ENCODE data around the gene MYO5A. TPM values are rescaled to one million over a fixed set of nuclear protein-coding genes. Genes with fewer than 3 reads are reported as not detected.

The MYO5A gene
- total RNA-seq, 1 donor, result 54.3 TPM

GRCh38 chr15:52338058-52338457 lies 190.6 kb downstream of the MYO5A start:
- H3K4me1 ChIP-seq (ENCODE audit: insufficient read depth, low read length), result peaks cover 19% of the 10 kb centered on the region
- TF ChIP-seq, protein P1, sequence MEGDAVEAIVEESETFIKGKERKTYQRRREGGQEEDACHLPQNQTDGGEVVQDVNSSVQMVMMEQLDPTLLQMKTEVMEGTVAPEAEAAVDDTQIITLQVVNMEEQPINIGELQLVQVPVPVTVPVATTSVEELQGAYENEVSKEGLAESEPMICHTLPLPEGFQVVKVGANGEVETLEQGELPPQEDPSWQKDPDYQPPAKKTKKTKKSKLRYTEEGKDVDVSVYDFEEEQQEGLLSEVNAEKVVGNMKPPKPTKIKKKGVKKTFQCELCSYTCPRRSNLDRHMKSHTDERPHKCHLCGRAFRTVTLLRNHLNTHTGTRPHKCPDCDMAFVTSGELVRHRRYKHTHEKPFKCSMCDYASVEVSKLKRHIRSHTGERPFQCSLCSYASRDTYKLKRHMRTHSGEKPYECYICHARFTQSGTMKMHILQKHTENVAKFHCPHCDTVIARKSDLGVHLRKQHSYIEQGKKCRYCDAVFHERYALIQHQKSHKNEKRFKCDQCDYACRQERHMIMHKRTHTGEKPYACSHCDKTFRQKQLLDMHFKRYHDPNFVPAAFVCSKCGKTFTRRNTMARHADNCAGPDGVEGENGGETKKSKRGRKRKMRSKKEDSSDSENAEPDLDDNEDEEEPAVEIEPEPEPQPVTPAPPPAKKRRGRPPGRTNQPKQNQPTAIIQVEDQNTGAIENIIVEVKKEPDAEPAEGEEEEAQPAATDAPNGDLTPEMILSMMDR (IDR thresholded peaks at IDR 0.05; ENCODE audit: extremely low read depth, low read depth, low read length), result no peak
- no peaks in the 10 kb centered on the region for H4K20me1 ChIP-seq (ENCODE audit: insufficient read depth, low read length)
- peaks cover 3% of the 10 kb centered on the region for H3K36me3 ChIP-seq (ENCODE audit: insufficient read depth, low read length)
- no peak overlapping the region for H3K27ac ChIP-seq (ENCODE audit: low read depth, low read length)
- H2AFZ ChIP-seq (ENCODE audit: low read length), result no peak overlapping the region
- H3K79me2 ChIP-seq (ENCODE audit: insufficient read depth, low read length), result no peaks in the 10 kb centered on the region
- H3K4me3 ChIP-seq (ENCODE audit: insufficient read depth, low read length), result no peak overlapping the region
- no peaks in the 10 kb centered on the region for H3K9me3 ChIP-seq (ENCODE audit: low read depth, low read length)
- DNase-seq (ENCODE audit: insufficient read length, low spot score, missing footprints), result no peak
- H3K4me2 ChIP-seq (ENCODE audit: insufficient read depth, low read length), result no peak overlapping the region
- no peaks in the 10 kb centered on the region for H3K27me3 ChIP-seq (ENCODE audit: insufficient read depth, low read length)

DNA sequence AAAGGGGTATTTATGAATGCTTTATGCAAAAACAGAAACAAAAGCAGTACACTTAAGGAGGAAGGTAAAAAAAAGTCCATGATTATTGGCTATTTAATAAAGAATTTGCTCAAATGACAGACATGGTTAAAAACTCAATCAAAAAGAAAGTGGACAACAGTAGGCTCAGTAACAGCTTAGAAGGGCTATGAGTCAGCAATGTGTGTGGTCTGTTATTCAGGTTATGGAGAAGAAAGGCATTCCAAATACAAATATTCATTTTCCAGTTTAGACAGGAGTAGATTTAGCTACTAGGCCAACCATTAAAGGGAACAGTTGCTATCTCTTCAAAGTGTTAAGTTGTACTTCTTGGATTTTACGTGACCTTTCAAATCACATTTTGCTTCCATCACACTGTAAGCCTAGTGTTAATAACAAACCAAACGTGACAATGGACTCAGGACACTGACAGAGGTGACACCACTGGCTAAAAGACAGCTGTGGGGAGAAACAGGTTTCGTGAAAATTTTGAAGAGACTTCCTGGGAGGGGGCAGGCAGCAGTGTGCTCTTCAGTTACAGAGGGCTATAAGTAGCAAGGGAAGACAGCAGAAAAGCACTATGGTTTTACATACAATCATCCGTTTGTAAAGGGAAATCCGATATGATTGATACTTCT lies 191.4 kb downstream of the MYO5A start:
- peak; percentile 66 for DNase-seq (ENCODE audit: insufficient read length, low spot score, missing footprints)
- H3K36me3 ChIP-seq (ENCODE audit: insufficient read depth, low read length), result peaks cover 3% of the 10 kb centered on the region
- H3K4me1 ChIP-seq (ENCODE audit: insufficient read depth, low read length), result peaks cover 19% of the 10 kb centered on the region
- H2AFZ ChIP-seq (ENCODE audit: low read length), result no peak overlapping the region
- H3K4me2 ChIP-seq (ENCODE audit: insufficient read depth, low read length), result peak overlapping the region; percentile 8
- H3K9me3 ChIP-seq (ENCODE audit: low read depth, low read length), result no peaks in the 10 kb centered on the region
- no peaks in the 10 kb centered on the region for H3K79me2 ChIP-seq (ENCODE audit: insufficient read depth, low read length)
- H3K4me3 ChIP-seq (ENCODE audit: insufficient read depth, low read length), result no peak overlapping the region
- TF ChIP-seq, protein P1 (IDR thresholded peaks at IDR 0.05; ENCODE audit: extremely low read depth, low read depth, low read length), result no peak
- H4K20me1 ChIP-seq (ENCODE audit: insufficient read depth, low read length), result no peaks in the 10 kb centered on the region
- H3K27me3 ChIP-seq (ENCODE audit: insufficient read depth, low read length), result no peaks in the 10 kb centered on the region
- peak overlapping the region; percentile 31 for H3K27ac ChIP-seq (ENCODE audit: low read depth, low read length)

DNA sequence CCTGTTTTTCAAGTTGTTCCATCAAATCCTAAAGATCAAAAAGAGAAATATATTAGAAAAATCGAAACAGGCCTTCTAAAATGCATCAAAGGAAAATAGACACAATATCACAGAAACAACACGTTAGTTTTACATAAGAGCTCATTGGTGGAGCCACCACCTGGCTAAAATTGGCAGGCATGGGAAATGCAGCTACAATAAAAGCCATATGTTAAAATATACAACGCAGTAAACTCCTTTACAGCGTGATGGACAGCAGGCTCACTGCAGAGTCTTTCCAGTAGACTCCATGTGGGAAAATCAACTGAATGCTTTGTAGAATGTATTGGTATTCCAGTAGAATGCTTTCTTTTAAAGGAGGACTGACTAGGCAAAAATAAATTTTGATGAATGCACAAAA lies 192.2 kb downstream of the MYO5A start:
- TF ChIP-seq, protein P1 (IDR thresholded peaks at IDR 0.05; ENCODE audit: extremely low read depth, low read depth, low read length), result no peak
- peaks cover 3% of the 10 kb centered on the region for H3K36me3 ChIP-seq (ENCODE audit: insufficient read depth, low read length)
- no peak for DNase-seq (ENCODE audit: insufficient read length, low spot score, missing footprints)
- no peaks in the 10 kb centered on the region for H4K20me1 ChIP-seq (ENCODE audit: insufficient read depth, low read length)
- H3K4me3 ChIP-seq (ENCODE audit: insufficient read depth, low read length), result no peak overlapping the region
- no peaks in the 10 kb centered on the region for H3K27me3 ChIP-seq (ENCODE audit: insufficient read depth, low read length)
- H3K4me2 ChIP-seq (ENCODE audit: insufficient read depth, low read length), result no peak overlapping the region
- H3K27ac ChIP-seq (ENCODE audit: low read depth, low read length), result no peak overlapping the region
- H3K9me3 ChIP-seq (ENCODE audit: low read depth, low read length), result no peaks in the 10 kb centered on the region
- H3K4me1 ChIP-seq (ENCODE audit: insufficient read depth, low read length), result peaks cover 21% of the 10 kb centered on the region
- no peaks in the 10 kb centered on the region for H3K79me2 ChIP-seq (ENCODE audit: insufficient read depth, low read length)
- no peak overlapping the region for H2AFZ ChIP-seq (ENCODE audit: low read length)

GRCh38 chr15:52334491-52335160 lies 194.1 kb downstream of the MYO5A start:
- no peaks in the 10 kb centered on the region for H4K20me1 ChIP-seq (ENCODE audit: insufficient read depth, low read length)
- no peak for DNase-seq (ENCODE audit: insufficient read length, low spot score, missing footprints)
- H3K4me1 ChIP-seq (ENCODE audit: insufficient read depth, low read length), result peaks cover 23% of the 10 kb centered on the region
- TF ChIP-seq, protein P1 (IDR thresholded peaks at IDR 0.05; ENCODE audit: extremely low read depth, low read depth, low read length), result no peak
- peaks cover 7% of the 10 kb centered on the region for H3K36me3 ChIP-seq (ENCODE audit: insufficient read depth, low read length)
- H3K27me3 ChIP-seq (ENCODE audit: insufficient read depth, low read length), result no peaks in the 10 kb centered on the region
- no peaks in the 10 kb centered on the region for H3K79me2 ChIP-seq (ENCODE audit: insufficient read depth, low read length)
- H3K9me3 ChIP-seq (ENCODE audit: low read depth, low read length), result no peaks in the 10 kb centered on the region
- peak overlapping the region; percentile 22 for H3K4me2 ChIP-seq (ENCODE audit: insufficient read depth, low read length)
- H3K27ac ChIP-seq (ENCODE audit: low read depth, low read length), result peak overlapping the region; percentile 74
- peak overlapping the region; percentile 28 for H2AFZ ChIP-seq (ENCODE audit: low read length)
- no peak overlapping the region for H3K4me3 ChIP-seq (ENCODE audit: insufficient read depth, low read length)
